CD14-positive monocyte (primary cell): ENCODE measurements around the gene TRIM40. TPM values are rescaled to one million over a fixed set of nuclear protein-coding genes. Genes with fewer than 3 reads are reported as not detected.
A peak's percentile ranks its signal among the peaks of the same experiment; 100 is the strongest.

Experiments
- DNase-seq, 3 donors: peaks; one replicate each; pipeline ENCODE4 v3.0.0-alpha.2; 2011 to 2022
- H2AFZ ChIP-seq: 2 replicates; pipeline ENCODE4 v1.6.0; 2012; ENCODE audit warnings: mild to moderate bottlenecking, low read depth, low read length, inconsistent platforms; ENCODE audit not compliant: insufficient read depth, poor library complexity, severe bottlenecking
- H3K27ac ChIP-seq, 2 donors: 1 replicate in 1 of 2; 2 replicates in 1 of 2; pipeline ENCODE4 v1.5.1; 2012 to 2013; ENCODE audit warnings: low read length in 2 of 2, control low read depth in 1 of 2, inconsistent platforms in 1 of 2, low read depth in 1 of 2, mild to moderate bottlenecking in 1 of 2
- H3K27me3 ChIP-seq, 2 donors: one replicate each; pipeline versions ENCODE4 v1.6.0 to v1.6.1; 2011 to 2013; ENCODE audit warnings: low read length in 2 of 2; ENCODE audit not compliant: control insufficient read depth in 2 of 2, insufficient read depth in 2 of 2
- H3K36me3 ChIP-seq, 2 donors: replicated peaks in 1 of 2; 1 replicate in 1 of 2; 2 replicates in 1 of 2; pipeline versions ENCODE4 v1.5.1 to v1.6.1; 2012 to 2013; ENCODE audit warnings: low read length in 2 of 2, control low read depth in 1 of 2, inconsistent platforms in 1 of 2, mild to moderate bottlenecking in 1 of 2; ENCODE audit not compliant: insufficient read depth in 2 of 2, control insufficient read depth in 1 of 2
- H3K4me1 ChIP-seq, 2 donors: 1 replicate in 1 of 2; 2 replicates in 1 of 2; pipeline versions ENCODE4 v1.5.1 to v1.6.1; 2012 to 2013; ENCODE audit warnings: low read length in 2 of 2, control low read depth in 1 of 2, inconsistent platforms in 1 of 2, mild to moderate bottlenecking in 1 of 2, moderate library complexity in 1 of 2; ENCODE audit not compliant: insufficient read depth in 2 of 2, control insufficient read depth in 1 of 2
- H3K4me2 ChIP-seq: replicated peaks from 2 replicates; pipeline ENCODE3; 2012; ENCODE audit warnings: low read length, moderate library complexity, mild to moderate bottlenecking; ENCODE audit not compliant: poor library complexity, severe bottlenecking; ENCODE audit errors: extremely low read depth
- H3K4me3 ChIP-seq, 3 experiments: fragments of 200-600 bp in 1 of 3; sonication (generic) in 1 of 3; replicated peaks in 1 of 3; 1 replicate in 2 of 3; 2 replicates in 1 of 3; pipeline ENCODE4 v1.5.1; 2011 to 2013; ENCODE audit warnings: low read length in 3 of 3, mild to moderate bottlenecking in 3 of 3, control low read depth in 2 of 3, low read depth in 2 of 3, inconsistent platforms in 1 of 3, moderate library complexity in 1 of 3
- H3K79me2 ChIP-seq: 2 replicates; pipeline ENCODE4 v1.6.0; 2012; ENCODE audit warnings: mild to moderate bottlenecking, control low read depth, inconsistent platforms, low read length, moderate library complexity; ENCODE audit not compliant: insufficient read depth
- H3K9ac ChIP-seq: 2 replicates; pipeline ENCODE4 v1.6.0; 2017; ENCODE audit warnings: low read length, mild to moderate bottlenecking; ENCODE audit not compliant: insufficient read depth, poor library complexity, severe bottlenecking
- H3K9me3 ChIP-seq, 2 donors: replicated peaks in 1 of 2; 1 replicate in 1 of 2; 2 replicates in 1 of 2; pipeline versions ENCODE4 v1.5.1 to v1.6.1; 2012 to 2013; ENCODE audit warnings: low read length in 2 of 2, control low read depth in 1 of 2; ENCODE audit not compliant: control insufficient read depth in 1 of 2, insufficient read depth in 1 of 2
- H4K20me1 ChIP-seq: 2 replicates; pipeline ENCODE4 v1.6.0; 2012; ENCODE audit warnings: mild to moderate bottlenecking, low read length, control low read depth, moderate library complexity; ENCODE audit not compliant: insufficient read depth
- H3K27ac Mint-ChIP-seq, 7 donors: one replicate each; pipeline ENCODE4 v1.8.0; 2020; ENCODE audit warnings: mild to moderate bottlenecking in 7 of 7, mixed read lengths in 7 of 7, moderate library complexity in 6 of 7, inconsistent platforms in 2 of 7
- H3K27me3 Mint-ChIP-seq, 3 donors: one replicate each; pipeline ENCODE4 v1.8.0; 2021 to 2022; ENCODE audit warnings: low read depth in 3 of 3, mild to moderate bottlenecking in 3 of 3, mixed read lengths in 3 of 3, moderate library complexity in 3 of 3, inconsistent platforms in 1 of 3
- H3K36me3 Mint-ChIP-seq, 2 donors: one replicate each; pipeline ENCODE4 v1.8.0; 2020; ENCODE audit warnings: mixed read lengths in 2 of 2, inconsistent platforms in 1 of 2, mild to moderate bottlenecking in 1 of 2
- H3K4me1 Mint-ChIP-seq: one replicate; pipeline ENCODE4 v1.8.0; 2020; ENCODE audit warnings: mild to moderate bottlenecking, mixed read lengths
- H3K4me3 Mint-ChIP-seq, 2 donors: one replicate each; pipeline ENCODE4 v1.8.0; 2020; ENCODE audit warnings: mild to moderate bottlenecking in 2 of 2, mixed read lengths in 2 of 2, moderate library complexity in 1 of 2
- H3K9me3 Mint-ChIP-seq, 7 donors: one replicate each; pipeline ENCODE4 v1.8.0; 2020 to 2022; ENCODE audit warnings: mixed read lengths in 7 of 7, mild to moderate bottlenecking in 6 of 7, moderate library complexity in 6 of 7, inconsistent platforms in 2 of 7
- CTCF ChIP-seq: fragments of 200-600 bp; IDR thresholded peaks from one replicate; pipeline ENCODE4 v1.8.0; 2022; ENCODE audit warnings: antibody characterized with exemption, mild to moderate bottlenecking
- WGBS: methylation state at CpG from one replicate; pipeline ENCODE4 v1.1.5; 2013; ENCODE audit warnings: missing lambda C conversion rate; ENCODE audit not compliant: insufficient coverage; 5-methylcytosine and 5-hydroxymethylcytosine counted together
- intact Hi-C, 2 donors: fragments of 100-400 bp; cut with micrococcal nuclease; formaldehyde crosslinking; loops; one replicate each; pipeline versions ENCODE4 v1.15.0 to v1.15.1; 2023
- polyA plus RNA-seq, 3 donors: library from polyadenylated mRNA; depleted of rRNA in 1 of 3; unstranded in 2 of 3; stranded (reverse) in 1 of 3; fragments of 300-500 nt in 2 of 3; fragments of >200 nt in 1 of 3; fragmentation: Illumina TruSeq in 2 of 3; gene quantifications; 1 replicate in 2 of 3; 2 replicates in 1 of 3; pipeline ENCODE4 v1.2.3, GENCODE V29; 2012 to 2021

TRIM40 gene
- polyA plus RNA-seq, 3 donors = not detected

- Histone ChIP-seq H3K79me2 (no peaks in the 10 kb centered on the region), H3K9ac (no peak overlapping the region), H3K36me3 (no peaks in the 10 kb centered on the region), H3K4me3 (no peak overlapping the region), H3K4me2 (no peak overlapping the region), H3K27ac (no peak overlapping the region), H3K27me3 (no peaks in the 10 kb centered on the region), H4K20me1 (no peaks in the 10 kb centered on the region), H2AFZ (no peak overlapping the region), H3K9me3 (no peaks in the 10 kb centered on the region), H3K4me1 (peaks cover 28 to 37% of the 10 kb centered on the region in 2 donors)
- Mint-ChIP-seq H3K27me3 (peaks cover 0 to 6% (median 2%) of the 10 kb centered on the region in 3 donors), H3K4me1 (peaks cover 28% of the 10 kb centered on the region), H3K4me3 (no peak overlapping the region), H3K27ac (peak overlapping the region in 2 of 7 donors; percentile 49 to 55), H3K9me3 (no peaks in the 10 kb centered on the region), H3K36me3 (no peaks in the 10 kb centered on the region)
- TF ChIP-seq CTCF = no peak
- no CpG with 5 or more reads among the region's 4 CpGs for WGBS
- DNase-seq = no peak
- intact Hi-C loops = no loop called here
Observed at GRCh38 chr6:30156262-30156599, 20.3 kb downstream of the TRIM40 start.

GRCh38 chr6:30156774-30157173 is 20.8 kb downstream of the TRIM40 start:
- peaks cover 0 to 6% (median 2%) of the 10 kb centered on the region in 3 donors for H3K27me3 Mint-ChIP-seq
- Histone ChIP-seq H3K9ac (no peak overlapping the region), H3K4me3 (no peak overlapping the region), H3K27me3 (no peaks in the 10 kb centered on the region), H3K27ac (no peak overlapping the region), H3K79me2 (no peaks in the 10 kb centered on the region), H3K36me3 (no peaks in the 10 kb centered on the region), H3K4me1 (peaks cover 28 to 32% of the 10 kb centered on the region in 2 donors), H4K20me1 (no peaks in the 10 kb centered on the region), H3K9me3 (no peaks in the 10 kb centered on the region), H2AFZ (no peak overlapping the region), H3K4me2 (no peak overlapping the region)
- no peak overlapping the region for H3K4me3 Mint-ChIP-seq
- no peaks in the 10 kb centered on the region for H3K9me3 Mint-ChIP-seq
- no peak overlapping the region for H3K27ac Mint-ChIP-seq
- 90% methylated on average over 9 of the region's 9 CpGs for WGBS
- DNase-seq = no peak
- H3K36me3 Mint-ChIP-seq = no peaks in the 10 kb centered on the region
- no peak for TF ChIP-seq CTCF
- intact Hi-C loops = no loop called here
- H3K4me1 Mint-ChIP-seq = peaks cover 23% of the 10 kb centered on the region
